Colonic mucosa (tissue), 4 donors: ENCODE measurements around the gene CRNKL1. TPM values are rescaled to one million over a fixed set of nuclear protein-coding genes. Genes with fewer than 3 reads are reported as not detected.

Experiments
- DNase-seq: peaks from one replicate; pipeline ENCODE4 v3.0.0-alpha.2; 2020
- H3K27ac ChIP-seq: fragments of 200-600 bp; one replicate; pipeline ENCODE4 v1.8.0; 2021
- H3K27me3 ChIP-seq: fragments of 200-600 bp; one replicate; pipeline ENCODE4 v1.8.0; 2021
- H3K36me3 ChIP-seq: fragments of 200-600 bp; one replicate; pipeline ENCODE4 v1.8.0; 2021
- H3K4me1 ChIP-seq: fragments of 200-600 bp; one replicate; pipeline ENCODE4 v1.8.0; 2021; ENCODE audit warnings: mild to moderate bottlenecking
- H3K4me3 ChIP-seq: fragments of 200-600 bp; one replicate; pipeline ENCODE4 v1.8.0; 2021
- H3K9ac ChIP-seq, 2 donors: one replicate each; pipeline ENCODE4 v1.7.0; 2013; ENCODE audit warnings: control low read depth in 2 of 2, low read depth in 2 of 2, low read length in 2 of 2
- H3K9me3 ChIP-seq: fragments of 200-600 bp; one replicate; pipeline ENCODE4 v1.8.0; 2021
- CTCF ChIP-seq: fragments of 200-600 bp; IDR thresholded peaks from one replicate; pipeline ENCODE4 v1.8.0; 2022; ENCODE audit warnings: antibody characterized with exemption, mild to moderate bottlenecking
- intact Hi-C: fragments of 100-400 bp; cut with DNase I; formaldehyde crosslinking; loops from one replicate; pipeline ENCODE4 v1.14.1; 2022
- total RNA-seq, 2 donors: library from RNA; stranded (reverse); fragmentation: NEBNext Ultra II Directional in 1 of 2; extraction: Animal tissue kit (Norgen Biotek cat#: 25700) in 1 of 2; gene quantifications; one replicate each; pipeline ENCODE4 v1.2.1, GENCODE V29; 2021
- donor health status: healthy.
- donor health status: DM: no; HTN: no; CAD: no.
- donor health status: DM: no; HTN: no; CAD: no.

Gene CRNKL1
- total RNA-seq, 2 donors from 2014 or later = 21.4 to 25.8 TPM

GRCh38 chr20:20022498-20022897 lies 29.8 kb downstream of the CRNKL1 start:
- intact Hi-C loops = no loop called here
- no peak overlapping the region for H3K9ac ChIP-seq
- H3K27me3 ChIP-seq = no peaks in the 10 kb centered on the region
- no peak overlapping the region for H3K4me3 ChIP-seq
- H3K36me3 ChIP-seq = no peaks in the 10 kb centered on the region
- H3K9me3 ChIP-seq = no peaks in the 10 kb centered on the region
- no peak for DNase-seq
- H3K4me1 ChIP-seq = peaks cover 9% of the 10 kb centered on the region
- TF ChIP-seq CTCF = no peak
- H3K27ac ChIP-seq = no peak overlapping the region

- Histone ChIP-seq H3K9ac (no peak overlapping the region), H3K36me3 (no peaks in the 10 kb centered on the region), H3K9me3 (no peaks in the 10 kb centered on the region), H3K27ac (no peak overlapping the region), H3K4me3 (no peak overlapping the region), H3K4me1 (peaks cover 9% of the 10 kb centered on the region), H3K27me3 (no peaks in the 10 kb centered on the region)
- intact Hi-C loops = no loop called here
- no peak for TF ChIP-seq CTCF
- DNase-seq = no peak
Measured at GRCh38 chr20:20021835-20022234, 30.4 kb downstream of the CRNKL1 start.

- Histone ChIP-seq H3K27me3 (no peaks in the 10 kb centered on the region), H3K9ac (no peak overlapping the region), H3K4me1 (peaks cover 9% of the 10 kb centered on the region), H3K36me3 (no peaks in the 10 kb centered on the region), H3K4me3 (no peak overlapping the region), H3K27ac (no peak overlapping the region), H3K9me3 (no peaks in the 10 kb centered on the region)
- intact Hi-C loops = no loop called here
- TF ChIP-seq CTCF = no peak
- DNase-seq = no peak
Measured at GRCh38 chr20:20020908-20021307, 31.4 kb downstream of the CRNKL1 start.

- no peak for DNase-seq
- Histone ChIP-seq H3K27ac (no peak overlapping the region), H3K4me3 (no peak overlapping the region), H3K27me3 (no peaks in the 10 kb centered on the region), H3K4me1 (peaks cover 9% of the 10 kb centered on the region), H3K36me3 (no peaks in the 10 kb centered on the region), H3K9me3 (no peaks in the 10 kb centered on the region), H3K9ac (no peak overlapping the region)
- intact Hi-C loops = loop anchor here (5.0 kb wide), 1 partner anchor 38 kb away; no protein-coding TSS in a partner anchor
- TF ChIP-seq CTCF = no peak
Measured at GRCh38 chr20:20019123-20019522, 33.1 kb downstream of the CRNKL1 start.

GRCh38 chr20:20018366-20018765 lies 33.9 kb downstream of the CRNKL1 start:
- Histone ChIP-seq H3K4me3 (no peak overlapping the region), H3K27ac (no peak overlapping the region), H3K9me3 (no peaks in the 10 kb centered on the region), H3K9ac (peak overlapping the region; percentile 84 to 90), H3K27me3 (no peaks in the 10 kb centered on the region), H3K4me1 (peaks cover 9% of the 10 kb centered on the region), H3K36me3 (no peaks in the 10 kb centered on the region)
- no peak for DNase-seq
- no peak for TF ChIP-seq CTCF
- intact Hi-C loops = loop anchor here (5.0 kb wide), 1 partner anchor 39 kb away; no protein-coding TSS in a partner anchor
